ENCODE measurements around the gene CCZ1.
"Not testable (repeated sequence)": the region's sequence is repeated elsewhere in the genome, so short reads cannot be mapped to it uniquely, and the experiment has no call there.

The CCZ1 gene

GRCh38 chr7:5898480-5899224, at the start of gene CCZ1:
Gene CCZ1 (plus strand): TSS chr7:5898733. CDS start chr7:5898800, 67 bp downstream.
- ATAC-seq: peak; percentile 98

GRCh38 chr7:5850944-5851343, 47.6 kb upstream of the CCZ1 start:
- no peak for TF ChIP-seq ESRRG (CRISPR knock-in tag; IDR thresholded peaks at IDR 0.05)
- TF ChIP-seq ARNTL (CRISPR knock-in tag; IDR thresholded peaks at IDR 0.05; ENCODE audit: borderline replicate concordance, low read depth): no peak
- TF ChIP-seq, protein P1, sequence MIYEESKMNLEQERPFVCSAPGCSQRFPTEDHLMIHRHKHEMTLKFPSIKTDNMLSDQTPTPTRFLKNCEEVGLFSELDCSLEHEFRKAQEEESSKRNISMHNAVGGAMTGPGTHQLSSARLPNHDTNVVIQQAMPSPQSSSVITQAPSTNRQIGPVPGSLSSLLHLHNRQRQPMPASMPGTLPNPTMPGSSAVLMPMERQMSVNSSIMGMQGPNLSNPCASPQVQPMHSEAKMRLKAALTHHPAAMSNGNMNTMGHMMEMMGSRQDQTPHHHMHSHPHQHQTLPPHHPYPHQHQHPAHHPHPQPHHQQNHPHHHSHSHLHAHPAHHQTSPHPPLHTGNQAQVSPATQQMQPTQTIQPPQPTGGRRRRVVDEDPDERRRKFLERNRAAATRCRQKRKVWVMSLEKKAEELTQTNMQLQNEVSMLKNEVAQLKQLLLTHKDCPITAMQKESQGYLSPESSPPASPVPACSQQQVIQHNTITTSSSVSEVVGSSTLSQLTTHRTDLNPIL (CRISPR knock-in tag; IDR thresholded peaks at IDR 0.05; ENCODE audit: low read depth): no peak
- no peak for TF ChIP-seq ZNF8 (CRISPR knock-in tag; IDR thresholded peaks at IDR 0.05)
- TF ChIP-seq ZFP30 (CRISPR knock-in tag; IDR thresholded peaks at IDR 0.05): no peak
- TF ChIP-seq OSR1 (CRISPR knock-in tag; IDR thresholded peaks at IDR 0.05): no peak
- ATAC-seq: no peak

- TF ChIP-seq TSHZ2 (CRISPR knock-in tag; IDR thresholded peaks at IDR 0.05) (no peak), ESRRG (CRISPR knock-in tag; IDR thresholded peaks at IDR 0.05) (no peak), PATZ1 (CRISPR knock-in tag; IDR thresholded peaks at IDR 0.05; ENCODE audit: borderline replicate concordance) (no peak), SNAI2 (CRISPR knock-in tag; IDR thresholded peaks at IDR 0.05) (no peak), ARNTL (CRISPR knock-in tag; IDR thresholded peaks at IDR 0.05; ENCODE audit: borderline replicate concordance, low read depth) (no peak), ZFP30 (CRISPR knock-in tag; IDR thresholded peaks at IDR 0.05) (no peak), CSRNP3 (CRISPR knock-in tag; IDR thresholded peaks at IDR 0.05) (no peak), POU6F1 (CRISPR knock-in tag; IDR thresholded peaks at IDR 0.05; ENCODE audit: borderline replicate concordance, low read depth) (no peak), ZNF8 (CRISPR knock-in tag; IDR thresholded peaks at IDR 0.05) (no peak)
- no peak for ATAC-seq
Measured at GRCh38 chr7:5854738-5855137, 43.8 kb upstream of the CCZ1 start.

GRCh38 chr7:5857041-5857575, 41.4 kb upstream of the CCZ1 start:
- ATAC-seq: not testable (repeated sequence)

GRCh38 chr7:5858494-5858893, 40.0 kb upstream of the CCZ1 start:
- not testable (repeated sequence) for ATAC-seq

GRCh38 chr7:5861281-5861680, 37.3 kb upstream of the CCZ1 start:
- ATAC-seq: not testable (repeated sequence)

DNA sequence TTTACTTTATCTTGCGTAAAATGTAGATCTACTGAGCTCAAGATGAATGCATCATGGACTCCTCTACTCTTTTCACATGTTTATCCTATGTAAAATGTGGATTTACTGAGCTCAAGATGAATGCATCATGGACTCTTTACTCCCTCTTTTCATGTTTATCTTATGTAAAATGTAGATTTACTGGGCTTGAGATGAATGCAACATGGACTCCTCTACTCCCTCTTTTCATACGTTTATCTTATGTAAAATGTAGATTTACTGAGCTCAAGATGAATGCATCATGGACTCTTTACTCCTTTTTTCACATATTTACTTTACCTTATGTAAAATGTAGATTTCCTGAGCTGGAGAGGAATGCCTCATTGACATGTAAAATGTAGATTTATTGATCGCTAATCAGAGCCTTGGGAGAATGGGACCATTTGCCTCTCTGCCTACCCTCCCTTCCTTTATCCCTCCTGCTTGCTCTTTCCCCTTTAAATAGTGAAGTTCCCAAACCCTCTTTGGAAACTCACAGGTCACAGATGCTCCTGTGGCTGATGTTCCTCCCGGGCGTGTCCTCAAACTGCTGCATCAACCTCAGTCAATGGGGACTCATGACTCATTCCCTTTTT, 35.7 kb upstream of the CCZ1 start:
- ATAC-seq: not testable (repeated sequence)

- peak; percentile 43; the same call in 1 of the 3 replicates for ATAC-seq
Measured at GRCh38 chr7:5865279-5865931, 33.1 kb upstream of the CCZ1 start.
